T-helper 22 cell (primary cell): Measurements from ENCODE around the gene SOX15.
A peak's percentile ranks its signal among the peaks of the same experiment; 100 is the strongest.

Experiments used
- DNase-seq: peaks from one replicate; pipeline ENCODE4 v3.0.0-alpha.2; 2020; ENCODE audit warnings: low read depth

The SOX15 gene

GRCh38 chr17:7577327-7578199 is 12.3 kb downstream of the SOX15 start:
- DNase-seq: no peak

GRCh38 chr17:7576432-7576937 is 13.4 kb downstream of the SOX15 start:
- no peak for DNase-seq

- DNase-seq: no peak
Measured at GRCh38 chr17:7575959-7576358, 13.9 kb downstream of the SOX15 start.

GRCh38 chr17:7575481-7575883 is 14.4 kb downstream of the SOX15 start:
- DNase-seq: no peak

DNA sequence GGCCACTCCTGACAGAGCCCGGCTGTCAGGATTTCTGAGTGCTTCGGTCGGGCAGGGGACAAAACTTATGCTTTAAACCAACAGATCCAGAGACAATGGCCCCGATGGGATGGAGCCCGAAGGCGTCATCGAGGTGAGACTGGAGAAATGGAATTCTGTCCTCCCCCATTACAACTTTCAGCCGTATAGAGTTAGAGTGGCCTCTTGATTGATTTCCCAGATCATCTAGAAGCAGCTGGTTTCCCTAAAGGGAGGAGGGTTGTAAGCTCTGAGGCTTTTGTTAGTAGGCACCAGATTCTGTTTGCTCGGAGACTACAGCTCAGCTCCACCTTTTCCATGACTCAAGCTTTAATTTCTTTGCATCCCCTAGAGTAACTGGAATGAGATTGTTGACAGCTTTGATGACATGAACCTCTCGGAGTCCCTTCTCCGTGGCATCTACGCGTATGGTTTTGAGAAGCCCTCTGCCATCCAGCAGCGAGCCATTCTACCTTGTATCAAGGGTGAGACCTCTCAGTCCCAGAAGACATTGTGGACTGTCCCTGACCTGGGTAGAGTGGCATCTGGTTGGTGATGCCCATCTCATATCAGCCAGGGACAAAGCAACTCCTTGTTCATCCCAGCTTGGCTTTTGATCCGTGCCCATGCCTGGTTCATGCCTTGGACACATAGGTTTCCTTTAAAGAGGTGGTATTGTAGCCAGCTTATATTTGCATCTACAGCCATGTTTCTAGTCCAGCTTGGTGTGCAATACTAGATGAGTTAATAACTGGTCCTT is 15.5 kb downstream of the SOX15 start:
- no peak for DNase-seq

GRCh38 chr17:7573324-7574080 is 16.4 kb downstream of the SOX15 start:
- DNase-seq: peak; percentile 90

DNA sequence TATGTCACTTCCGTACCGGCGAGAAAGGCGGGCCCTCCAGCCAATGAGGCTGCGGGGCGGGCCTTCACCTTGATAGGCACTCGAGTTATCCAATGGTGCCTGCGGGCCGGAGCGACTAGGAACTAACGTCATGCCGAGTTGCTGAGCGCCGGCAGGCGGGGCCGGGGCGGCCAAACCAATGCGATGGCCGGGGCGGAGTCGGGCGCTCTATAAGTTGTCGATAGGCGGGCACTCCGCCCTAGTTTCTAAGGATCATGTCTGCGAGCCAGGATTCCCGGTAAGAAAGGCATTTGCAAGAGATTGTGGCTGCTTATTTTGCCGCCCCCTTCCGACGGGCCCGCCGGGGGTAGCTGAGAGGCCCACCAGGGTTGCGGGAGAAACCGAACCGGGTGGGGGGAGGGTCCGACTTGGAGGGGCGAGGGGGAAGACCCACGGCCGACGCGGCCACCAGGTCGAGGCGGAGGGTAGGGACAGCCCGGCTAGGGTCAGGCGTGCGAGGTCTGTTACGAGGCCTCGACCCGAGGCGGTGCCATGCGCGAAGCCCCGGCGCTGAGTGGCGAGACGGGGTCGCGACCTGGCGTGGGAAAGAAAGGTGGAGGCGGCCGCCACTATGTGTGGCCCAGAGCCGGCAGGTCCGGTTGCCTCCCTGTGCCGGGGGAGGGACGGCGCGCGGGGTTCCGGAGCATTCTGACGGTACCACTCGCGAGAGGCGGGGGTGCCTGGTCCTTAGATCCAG is 17.1 kb downstream of the SOX15 start:
- DNase-seq: peak; percentile 99

DNA sequence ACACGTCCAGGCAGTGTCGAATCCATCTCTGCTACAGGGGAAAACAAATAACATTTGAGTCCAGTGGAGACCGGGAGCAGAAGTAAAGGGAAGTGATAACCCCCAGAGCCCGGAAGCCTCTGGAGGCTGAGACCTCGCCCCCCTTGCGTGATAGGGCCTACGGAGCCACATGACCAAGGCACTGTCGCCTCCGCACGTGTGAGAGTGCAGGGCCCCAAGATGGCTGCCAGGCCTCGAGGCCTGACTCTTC is 17.6 kb downstream of the SOX15 start:
- DNase-seq: no peak

- no peak for DNase-seq
Measured at GRCh38 chr17:7570351-7570750, 19.5 kb downstream of the SOX15 start.

- no peak for DNase-seq
Measured at GRCh38 chr17:7569571-7569970, 20.3 kb downstream of the SOX15 start.

DNA sequence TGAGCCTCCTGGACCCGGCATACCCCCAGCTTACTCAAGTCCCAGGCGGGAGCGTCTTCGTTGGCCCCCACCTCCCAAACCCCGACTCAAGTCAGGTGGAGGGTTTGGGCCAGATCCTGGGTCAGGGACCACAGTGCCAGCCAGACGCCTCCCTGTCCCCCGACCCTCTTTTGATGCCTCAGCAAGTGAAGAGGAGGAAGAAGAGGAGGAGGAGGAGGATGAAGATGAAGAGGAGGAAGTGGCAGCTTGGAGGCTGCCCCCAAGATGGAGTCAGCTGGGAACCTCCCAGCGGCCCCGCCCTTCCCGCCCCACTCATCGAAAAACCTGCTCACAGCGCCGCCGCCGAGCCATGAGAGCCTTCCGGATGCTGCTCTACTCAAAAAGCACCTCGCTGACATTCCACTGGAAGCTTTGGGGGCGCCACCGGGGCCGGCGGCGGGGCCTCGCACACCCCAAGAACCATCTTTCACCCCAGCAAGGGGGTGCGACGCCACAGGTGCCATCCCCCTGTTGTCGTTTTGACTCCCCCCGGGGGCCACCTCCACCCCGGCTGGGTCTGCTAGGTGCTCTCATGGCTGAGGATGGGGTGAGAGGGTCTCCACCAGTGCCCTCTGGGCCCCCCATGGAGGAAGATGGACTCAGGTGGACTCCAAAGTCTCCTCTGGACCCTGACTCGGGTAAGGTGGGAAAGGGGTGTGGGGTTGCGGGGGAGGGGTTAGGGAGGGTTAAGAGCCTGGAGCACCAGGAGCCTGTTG is 26.6 kb downstream of the SOX15 start:
- no peak for DNase-seq

- no peak for DNase-seq
Measured at GRCh38 chr17:7562208-7562605, 27.7 kb downstream of the SOX15 start.

- DNase-seq: peak; percentile 90
Measured at GRCh38 chr17:7561589-7562207, 28.2 kb downstream of the SOX15 start, which contains the start of gene SENP3. TSS of gene SENP3 (plus strand) at chr17:7561919. CDS start at chr17:7563077, 1,158 bp downstream.

GRCh38 chr17:7561028-7561575 is 28.8 kb downstream of the SOX15 start:
- peak; percentile 64 for DNase-seq

DNA sequence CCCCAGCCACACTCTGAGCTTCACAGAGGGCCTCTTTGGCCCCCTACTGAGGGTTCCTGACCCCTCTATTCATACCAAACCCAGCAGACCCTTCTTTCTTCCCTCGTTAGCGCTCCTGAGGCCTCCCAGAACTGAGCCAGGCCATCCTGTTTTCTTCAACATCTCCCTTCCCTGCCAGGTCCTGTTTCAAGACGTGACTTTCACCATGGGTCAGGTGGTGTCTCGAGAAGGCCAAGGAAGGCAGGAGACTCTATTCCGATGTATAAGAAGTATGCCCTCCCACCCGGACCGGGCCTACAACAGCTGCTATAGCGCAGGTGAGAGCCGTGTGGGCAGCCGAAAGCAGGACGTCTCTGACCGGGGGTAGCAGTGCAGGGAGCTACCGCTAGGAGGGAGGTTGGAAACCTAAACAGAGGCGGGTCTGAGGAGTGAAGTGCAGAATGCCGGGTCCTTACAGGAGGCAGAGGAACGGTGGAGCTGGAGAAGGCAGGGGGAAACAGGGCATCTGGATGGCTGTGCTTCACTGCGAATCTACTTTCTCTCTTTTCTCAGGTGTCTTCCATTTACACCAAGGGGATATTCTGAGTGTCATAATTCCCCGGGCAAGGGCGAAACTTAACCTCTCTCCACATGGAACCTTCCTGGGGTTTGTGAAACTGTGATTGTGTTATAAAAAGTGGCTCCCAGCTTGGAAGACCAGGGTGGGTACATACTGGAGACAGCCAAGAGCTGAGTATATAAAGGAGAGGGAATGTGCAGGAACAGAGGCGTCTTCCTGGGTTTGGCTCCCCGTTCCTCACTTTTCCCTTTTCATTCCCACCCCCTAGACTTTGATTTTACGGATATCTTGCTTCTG is 29.5 kb downstream of the SOX15 start:
- DNase-seq: no peak

GRCh38 chr17:7559320-7560171 is 30.3 kb downstream of the SOX15 start:
- no peak for DNase-seq

- no peak for DNase-seq
Measured at GRCh38 chr17:7558544-7559319, 31.2 kb downstream of the SOX15 start, which contains the start of gene TNFSF13. TSS of gene TNFSF13 (plus strand) at chr17:7558750. CDS start at chr17:7559040, 290 bp downstream.
